ENCODE data around the gene SKAP1.

GRCh38 chr17:48244121-48244711 is 185.8 kb downstream of the SKAP1 start:
- TF ChIP-seq, protein P1, sequence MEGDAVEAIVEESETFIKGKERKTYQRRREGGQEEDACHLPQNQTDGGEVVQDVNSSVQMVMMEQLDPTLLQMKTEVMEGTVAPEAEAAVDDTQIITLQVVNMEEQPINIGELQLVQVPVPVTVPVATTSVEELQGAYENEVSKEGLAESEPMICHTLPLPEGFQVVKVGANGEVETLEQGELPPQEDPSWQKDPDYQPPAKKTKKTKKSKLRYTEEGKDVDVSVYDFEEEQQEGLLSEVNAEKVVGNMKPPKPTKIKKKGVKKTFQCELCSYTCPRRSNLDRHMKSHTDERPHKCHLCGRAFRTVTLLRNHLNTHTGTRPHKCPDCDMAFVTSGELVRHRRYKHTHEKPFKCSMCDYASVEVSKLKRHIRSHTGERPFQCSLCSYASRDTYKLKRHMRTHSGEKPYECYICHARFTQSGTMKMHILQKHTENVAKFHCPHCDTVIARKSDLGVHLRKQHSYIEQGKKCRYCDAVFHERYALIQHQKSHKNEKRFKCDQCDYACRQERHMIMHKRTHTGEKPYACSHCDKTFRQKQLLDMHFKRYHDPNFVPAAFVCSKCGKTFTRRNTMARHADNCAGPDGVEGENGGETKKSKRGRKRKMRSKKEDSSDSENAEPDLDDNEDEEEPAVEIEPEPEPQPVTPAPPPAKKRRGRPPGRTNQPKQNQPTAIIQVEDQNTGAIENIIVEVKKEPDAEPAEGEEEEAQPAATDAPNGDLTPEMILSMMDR (conservative IDR thresholded peaks at IDR 0.05), result 0 out of 2 replicates have a peak, but pooled peaks have one; percentile 20
- TF ChIP-seq EZH2 (IDR thresholded peaks at IDR 0.05; ENCODE audit: low read depth), result no peak
